ENCODE results near the gene MARVELD1.

- no peak for TF ChIP-seq CTCF (IDR thresholded peaks at IDR 0.05; ENCODE audit: poor library complexity)
- TF ChIP-seq EZH2phosphoT487 (IDR thresholded peaks at IDR 0.05; ENCODE audit: low read depth, severe bottlenecking, unreplicated experiment): no peak
These were observed 39.6 kb upstream of the MARVELD1 start for GRCh38 chr10:97673736-97674525.

Measured in hepatocyte (in vitro differentiated cells).